Breast epithelium (tissue), 3 donors: ENCODE measurements around the gene PUM2.

Source experiments
- CTCF ChIP-seq, 3 donors: fragments of 450-650 bp; IDR thresholded peaks; one replicate each; pipeline ENCODE4 v1.5.1; 2016 to 2017; ENCODE audit warnings: antibody characterized with exemption in 3 of 3, mild to moderate bottlenecking in 3 of 3, moderate library complexity in 3 of 3
- POLR2A ChIP-seq: fragments of 450-650 bp; IDR thresholded peaks from one replicate; pipeline ENCODE4 v1.6.1; 2016; ENCODE audit warnings: antibody characterized with exemption, mild to moderate bottlenecking, moderate library complexity
- POLR2AphosphoS5 ChIP-seq, 3 donors: sonication (generic); formaldehyde crosslinking; IDR thresholded peaks; one replicate each; pipeline ENCODE4 v1.6.1; 2017; ENCODE audit warnings: antibody characterized with exemption in 3 of 3

- TF ChIP-seq CTCF (IDR thresholded peaks at IDR 0.05) (no peak), POLR2A (no peak), POLR2AphosphoS5 (IDR thresholded peaks at IDR 0.05) (no peak)
These were observed 86.0 kb downstream of the PUM2 start for GRCh38 chr2:20264629-20265028.
